HG03565 (cell line): ENCODE data around the gene PRDM8.
"Not testable (repeated sequence)": the region's sequence is repeated elsewhere in the genome, so short reads cannot be mapped to it uniquely, and the experiment has no call there.

Source experiments
- ATAC-seq: cut with Tn5 transposase; IDR thresholded peaks from one replicate; pipeline ENCODE4 v1.9.1; 2021; ENCODE audit warnings: mild to moderate bottlenecking, moderate library complexity; ENCODE audit not compliant: unreplicated experiment

PRDM8 gene

GRCh38 chr4:80225595-80225994 is 28.3 kb downstream of the PRDM8 start:
- no peak for ATAC-seq

DNA sequence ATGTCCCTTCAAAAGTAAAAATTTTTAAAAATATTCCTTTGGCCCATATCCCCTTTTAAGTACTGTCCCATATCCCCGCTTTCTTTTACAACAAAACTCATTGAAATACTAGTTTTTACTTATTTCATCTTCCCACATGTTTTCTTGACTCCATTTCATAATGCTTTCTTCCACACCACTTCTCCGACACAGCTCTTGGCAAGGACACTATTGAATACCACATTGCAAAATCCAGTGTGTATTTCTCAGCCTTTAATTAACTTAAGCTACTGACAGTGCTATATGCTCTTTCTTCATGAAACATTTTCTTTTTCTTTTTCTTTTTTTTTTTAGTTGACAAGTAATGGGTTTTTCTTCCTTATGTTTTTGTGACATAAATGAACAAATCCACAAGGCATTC is 28.8 kb downstream of the PRDM8 start:
- no peak for ATAC-seq

GRCh38 chr4:80228460-80228859 is 31.2 kb downstream of the PRDM8 start:
- no peak for ATAC-seq

- no peak for ATAC-seq
These were observed 31.8 kb downstream of the PRDM8 start for GRCh38 chr4:80229128-80229527.

- ATAC-seq, result peak; percentile 62
These were observed 32.3 kb downstream of the PRDM8 start for GRCh38 chr4:80229590-80229989.

DNA sequence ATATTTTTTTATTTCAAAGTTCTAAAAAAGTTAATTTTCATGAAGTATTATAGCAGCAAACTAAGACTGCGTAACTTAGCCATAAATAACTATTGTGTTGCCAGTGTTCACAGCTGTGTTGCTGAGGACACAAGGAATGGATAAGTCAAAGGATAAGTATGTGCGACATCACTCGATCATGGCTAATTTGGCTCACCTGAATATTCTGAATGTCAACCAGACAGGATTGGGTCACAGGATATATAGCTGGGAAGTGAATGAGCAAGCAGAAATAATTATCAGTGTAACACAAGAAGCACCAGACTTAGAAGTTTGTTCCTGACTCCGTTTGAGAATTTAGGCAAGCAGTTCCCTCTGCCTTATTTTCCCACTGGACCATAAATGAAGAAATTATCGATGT is 33.9 kb downstream of the PRDM8 start:
- ATAC-seq, result no peak

GRCh38 chr4:80232707-80233370 is 35.5 kb downstream of the PRDM8 start:
- no peak for ATAC-seq

DNA sequence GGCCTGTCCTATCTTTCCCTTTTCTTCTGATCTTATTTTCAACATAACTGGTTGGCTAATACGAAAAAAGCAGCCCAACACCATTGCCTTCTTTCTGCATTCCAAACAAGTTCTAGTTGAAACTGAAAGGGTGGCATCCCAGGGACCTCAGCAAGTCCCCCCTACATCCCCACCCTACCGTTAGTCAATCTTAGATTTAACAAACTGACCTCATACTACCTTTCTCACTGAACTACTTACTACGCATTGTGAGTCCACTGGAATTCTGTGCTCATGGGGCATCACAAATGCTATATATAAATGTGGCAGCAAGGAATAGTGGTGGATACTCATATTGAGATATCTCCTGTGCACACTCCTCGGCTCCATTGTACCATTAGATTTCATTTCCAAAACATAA is 36.1 kb downstream of the PRDM8 start:
- ATAC-seq, result no peak

DNA sequence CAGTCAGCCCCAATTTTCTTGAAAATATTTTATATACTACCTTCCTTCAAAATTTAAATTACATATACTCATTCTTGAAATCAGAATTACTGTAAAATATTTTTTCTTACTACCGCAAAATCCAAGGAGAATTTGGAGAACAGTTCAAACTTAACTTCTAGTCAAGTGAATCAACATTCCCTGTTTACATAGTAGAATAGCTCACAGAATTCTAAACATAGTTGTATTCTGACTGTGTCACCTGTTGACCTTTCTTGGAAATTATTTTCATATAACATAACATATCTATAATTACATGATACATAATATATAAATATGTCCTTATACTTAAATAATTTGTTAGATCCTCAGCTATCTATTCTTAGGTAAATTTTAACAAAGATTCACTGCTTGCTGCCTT is 38.1 kb downstream of the PRDM8 start:
- no peak for ATAC-seq

DNA sequence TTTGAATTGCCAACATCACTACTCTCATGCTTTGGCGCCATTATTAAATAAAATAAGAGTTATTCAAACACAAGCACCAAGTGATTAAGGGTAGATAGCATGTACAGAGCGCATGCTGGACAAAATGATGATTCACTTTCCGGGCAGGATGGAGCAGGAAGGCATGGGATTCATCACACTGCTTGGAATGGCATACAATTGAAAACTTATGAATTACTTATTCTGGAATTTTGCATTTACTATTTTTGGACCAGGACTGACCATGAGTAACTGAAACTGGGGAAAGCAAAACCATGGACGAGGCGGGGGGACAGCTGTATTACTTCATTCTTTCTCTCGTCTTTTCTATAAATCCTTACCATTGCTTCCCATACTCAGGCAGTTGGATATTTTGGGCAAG is 40.7 kb downstream of the PRDM8 start:
- no peak for ATAC-seq

- ATAC-seq, result no peak
These were observed 42.3 kb downstream of the PRDM8 start for GRCh38 chr4:80239480-80240150.

- no peak for ATAC-seq
These were observed 43.7 kb downstream of the PRDM8 start for GRCh38 chr4:80240976-80241375.

DNA sequence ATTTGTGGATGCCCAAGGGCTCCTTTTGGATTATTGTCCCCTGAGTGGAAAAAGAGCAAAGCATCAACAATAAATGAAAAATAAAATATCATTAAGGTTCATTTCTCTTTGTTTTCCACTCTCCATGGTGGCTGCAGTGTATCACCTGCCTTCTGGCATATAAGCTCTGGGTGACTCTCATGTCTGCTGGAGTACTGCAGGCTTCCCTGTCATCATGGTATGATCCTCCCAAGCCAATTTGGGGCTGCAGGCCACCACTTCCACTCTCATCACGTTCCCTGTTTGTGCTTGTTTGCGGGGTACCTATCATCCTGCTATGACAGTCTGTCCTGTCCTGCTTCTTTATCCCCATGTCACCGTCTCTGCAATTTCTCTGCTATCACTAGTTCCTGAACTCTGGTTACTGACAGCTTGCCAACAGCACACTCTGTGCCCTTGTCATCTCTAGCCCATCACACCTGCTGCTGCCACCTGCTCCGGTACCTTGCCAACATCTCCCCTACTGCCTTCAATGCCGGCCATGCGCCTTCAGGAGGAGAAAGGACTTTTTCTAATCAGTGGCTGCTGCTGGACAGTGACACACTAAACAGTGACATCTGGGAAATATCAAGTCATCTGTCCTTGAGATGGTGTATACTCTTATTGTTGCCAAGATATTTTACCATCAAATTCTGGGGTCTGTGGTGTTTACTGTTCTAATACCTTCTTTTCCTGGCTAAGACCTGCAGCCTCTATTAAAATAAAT is 46.1 kb downstream of the PRDM8 start:
- ATAC-seq, result no peak

GRCh38 chr4:80247484-80247883 is 50.2 kb downstream of the PRDM8 start:
- not testable (repeated sequence) for ATAC-seq

GRCh38 chr4:80249144-80249543 is 51.8 kb downstream of the PRDM8 start:
- ATAC-seq, result no peak

- ATAC-seq, result no peak
These were observed 55.1 kb downstream of the PRDM8 start for GRCh38 chr4:80252427-80252826.

DNA sequence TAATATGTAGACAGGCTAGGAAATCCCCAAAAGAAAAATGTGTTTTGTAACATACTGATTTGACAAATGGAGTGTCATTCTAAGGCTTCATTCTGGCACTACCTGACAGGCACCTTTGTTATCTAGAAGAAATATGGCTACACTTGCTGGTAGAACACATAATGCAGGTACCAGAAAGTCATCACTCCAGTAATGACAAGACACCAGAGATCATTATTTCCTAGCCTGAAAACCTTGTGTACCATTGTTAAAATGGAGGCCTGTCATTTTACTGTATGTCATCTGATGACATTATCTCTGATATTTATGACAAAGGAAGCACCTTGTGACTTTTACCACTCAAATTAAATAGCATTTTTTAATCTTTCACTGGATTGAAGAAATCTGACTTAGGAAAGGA is 55.6 kb downstream of the PRDM8 start:
- ATAC-seq, result no peak

DNA sequence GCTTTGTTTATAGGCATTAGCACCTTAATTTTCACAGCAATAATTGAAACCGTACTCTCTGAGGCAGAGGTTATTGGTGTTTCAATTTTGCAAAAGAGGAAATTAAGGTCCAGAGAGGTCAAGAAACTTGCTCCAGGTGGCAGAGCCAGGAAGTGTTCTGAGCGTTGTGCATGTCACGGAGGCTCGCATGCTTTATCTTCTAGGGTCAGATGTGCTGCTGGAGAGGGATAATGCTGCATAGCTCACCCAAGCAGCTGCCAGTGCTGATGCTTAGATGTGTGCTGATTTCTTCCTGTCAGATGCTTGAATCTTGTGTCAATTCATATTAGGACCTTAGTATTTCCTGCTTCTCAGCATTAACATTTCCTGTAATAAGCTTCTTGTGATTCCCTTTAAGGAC is 56.2 kb downstream of the PRDM8 start:
- ATAC-seq, result no peak
